Neuronal stem cell (in vitro differentiated cells): ENCODE measurements around the gene KCTD5.
"Not testable (repeated sequence)": the region's sequence is repeated elsewhere in the genome, so short reads cannot be mapped to it uniquely, and the experiment has no call there.

Experiments used
- DNase-seq: peaks from one replicate; pipeline ENCODE4 v3.0.0-alpha.2; 2013; ENCODE audit warnings: low spot score
- H2AFZ ChIP-seq: one replicate; pipeline ENCODE4 v1.6.1; 2013; ENCODE audit warnings: mild to moderate bottlenecking, low read length, inconsistent platforms
- H2AK5ac ChIP-seq: 2 replicates; pipeline ENCODE4 v1.6.1; 2013; ENCODE audit warnings: low read depth, mild to moderate bottlenecking, inconsistent platforms, low read length, moderate library complexity, mixed read lengths
- H2BK120ac ChIP-seq: 2 replicates; pipeline ENCODE4 v1.6.1; 2013; ENCODE audit warnings: low read depth, mild to moderate bottlenecking, inconsistent platforms, low read length, moderate library complexity, mixed read lengths
- H2BK12ac ChIP-seq: one replicate; pipeline ENCODE4 v1.6.1; 2013; ENCODE audit warnings: low read length, inconsistent platforms
- H2BK15ac ChIP-seq: 2 replicates; pipeline ENCODE4 v1.6.1; 2013; ENCODE audit warnings: mild to moderate bottlenecking, low read length, inconsistent platforms, mixed read lengths
- H2BK5ac ChIP-seq: one replicate; pipeline ENCODE4 v1.6.1; 2013; ENCODE audit warnings: inconsistent platforms, mild to moderate bottlenecking, low read length, moderate library complexity
- H3K14ac ChIP-seq: one replicate; pipeline ENCODE4 v1.6.1; 2013; ENCODE audit warnings: low read length, inconsistent platforms
- H3K18ac ChIP-seq: 2 replicates; pipeline ENCODE4 v1.6.1; 2013; ENCODE audit warnings: low read length, inconsistent platforms
- H3K23ac ChIP-seq: 2 replicates; pipeline ENCODE4 v1.6.1; 2013; ENCODE audit warnings: low read depth, mild to moderate bottlenecking, mixed read lengths, low read length, inconsistent platforms; ENCODE audit not compliant: poor library complexity
- H3K27ac ChIP-seq: replicated peaks from 3 replicates; pipeline ENCODE4 v1.5.1; 2013; ENCODE audit warnings: low read length, inconsistent platforms
- H3K27me3 ChIP-seq, 3 experiments: 2 replicates each; pipeline ENCODE4 v1.6.1; 2013; ENCODE audit warnings: low read length in 3 of 3, mild to moderate bottlenecking in 2 of 3, inconsistent platforms in 1 of 3, low read depth in 1 of 3, mixed read lengths in 1 of 3, moderate library complexity in 1 of 3; ENCODE audit not compliant: control insufficient read depth in 3 of 3, insufficient read depth in 3 of 3
- H3K36me3 ChIP-seq, 2 donors: replicated peaks in 1 of 2; 2 replicates each; pipeline ENCODE4 v1.6.1; 2013; ENCODE audit warnings: low read length in 2 of 2; ENCODE audit not compliant: control insufficient read depth in 2 of 2, insufficient read depth in 2 of 2
- H3K4ac ChIP-seq: 2 replicates; pipeline ENCODE4 v1.6.1; 2013; ENCODE audit warnings: inconsistent platforms, mild to moderate bottlenecking, low read length, moderate library complexity
- H3K4me1 ChIP-seq, 2 donors: 1 replicate in 1 of 2; 2 replicates in 1 of 2; pipeline ENCODE4 v1.6.1; 2013; ENCODE audit warnings: low read length in 2 of 2, low read depth in 1 of 2; ENCODE audit not compliant: control insufficient read depth in 2 of 2, insufficient read depth in 1 of 2
- H3K4me2 ChIP-seq: one replicate; pipeline ENCODE4 v1.6.1; 2013; ENCODE audit warnings: mild to moderate bottlenecking, low read length, inconsistent platforms; ENCODE audit not compliant: insufficient read depth, poor library complexity, severe bottlenecking
- H3K4me3 ChIP-seq, 2 donors: 2 replicates each; pipeline ENCODE4 v1.5.1; 2013; ENCODE audit warnings: low read length in 2 of 2, mild to moderate bottlenecking in 2 of 2, inconsistent platforms in 1 of 2, moderate library complexity in 1 of 2
- H3K79me1 ChIP-seq: one replicate; pipeline ENCODE4 v1.6.1; 2013; ENCODE audit warnings: low read depth, mild to moderate bottlenecking, inconsistent platforms, low read length, moderate library complexity
- H3K9ac ChIP-seq: one replicate; pipeline ENCODE4 v1.6.1; 2013; ENCODE audit warnings: mild to moderate bottlenecking, low read depth, low read length, inconsistent platforms; ENCODE audit not compliant: poor library complexity
- H3K9me3 ChIP-seq, 2 donors: replicated peaks in 1 of 2; 2 replicates each; pipeline versions ENCODE3 to v1.6.1; 2013; ENCODE audit warnings: low read length in 2 of 2, mild to moderate bottlenecking in 2 of 2, inconsistent platforms in 1 of 2, low read depth in 1 of 2, mixed read lengths in 1 of 2, moderate library complexity in 1 of 2; ENCODE audit not compliant: control insufficient read depth in 2 of 2, insufficient read depth in 1 of 2
- H4K8ac ChIP-seq: one replicate; pipeline ENCODE4 v1.6.1; 2013; ENCODE audit warnings: low read depth, mild to moderate bottlenecking, inconsistent platforms, low read length, moderate library complexity
- H4K91ac ChIP-seq: one replicate; pipeline ENCODE4 v1.6.1; 2013; ENCODE audit warnings: low read length, low read depth, mild to moderate bottlenecking, inconsistent platforms; ENCODE audit not compliant: poor library complexity
- WGBS, 2 donors: extraction: QIAGEN DNeasy Blood & Tissue Kit; methylation state at CpG; one replicate each; pipeline ENCODE4 v1.1.7; 2013; ENCODE audit warnings: missing lambda C conversion rate in 2 of 2, mixed read lengths in 1 of 2; ENCODE audit not compliant: insufficient read length in 2 of 2, insufficient replicate concordance in 1 of 2; ENCODE audit errors: extremely low coverage in 2 of 2; 5-methylcytosine and 5-hydroxymethylcytosine counted together

KCTD5 gene

GRCh38 chr16:2660755-2661373 is 21.5 kb upstream of the KCTD5 start:
- H3K27ac ChIP-seq, H2AK5ac ChIP-seq, H3K9ac ChIP-seq, H3K79me1 ChIP-seq, H3K4me1 ChIP-seq, DNase-seq, H2BK5ac ChIP-seq, H3K27me3 ChIP-seq, H3K36me3 ChIP-seq, H3K23ac ChIP-seq, H3K4me2 ChIP-seq, H4K8ac ChIP-seq, H2BK15ac ChIP-seq, H3K18ac ChIP-seq, H2BK12ac ChIP-seq, H2AFZ ChIP-seq, H4K91ac ChIP-seq, H3K9me3 ChIP-seq, H3K4me3 ChIP-seq, H2BK120ac ChIP-seq, H3K4ac ChIP-seq, H3K14ac ChIP-seq: not testable (repeated sequence)
- WGBS, 2 donors: no CpG with 5 or more reads among the region's 21 CpGs

DNA sequence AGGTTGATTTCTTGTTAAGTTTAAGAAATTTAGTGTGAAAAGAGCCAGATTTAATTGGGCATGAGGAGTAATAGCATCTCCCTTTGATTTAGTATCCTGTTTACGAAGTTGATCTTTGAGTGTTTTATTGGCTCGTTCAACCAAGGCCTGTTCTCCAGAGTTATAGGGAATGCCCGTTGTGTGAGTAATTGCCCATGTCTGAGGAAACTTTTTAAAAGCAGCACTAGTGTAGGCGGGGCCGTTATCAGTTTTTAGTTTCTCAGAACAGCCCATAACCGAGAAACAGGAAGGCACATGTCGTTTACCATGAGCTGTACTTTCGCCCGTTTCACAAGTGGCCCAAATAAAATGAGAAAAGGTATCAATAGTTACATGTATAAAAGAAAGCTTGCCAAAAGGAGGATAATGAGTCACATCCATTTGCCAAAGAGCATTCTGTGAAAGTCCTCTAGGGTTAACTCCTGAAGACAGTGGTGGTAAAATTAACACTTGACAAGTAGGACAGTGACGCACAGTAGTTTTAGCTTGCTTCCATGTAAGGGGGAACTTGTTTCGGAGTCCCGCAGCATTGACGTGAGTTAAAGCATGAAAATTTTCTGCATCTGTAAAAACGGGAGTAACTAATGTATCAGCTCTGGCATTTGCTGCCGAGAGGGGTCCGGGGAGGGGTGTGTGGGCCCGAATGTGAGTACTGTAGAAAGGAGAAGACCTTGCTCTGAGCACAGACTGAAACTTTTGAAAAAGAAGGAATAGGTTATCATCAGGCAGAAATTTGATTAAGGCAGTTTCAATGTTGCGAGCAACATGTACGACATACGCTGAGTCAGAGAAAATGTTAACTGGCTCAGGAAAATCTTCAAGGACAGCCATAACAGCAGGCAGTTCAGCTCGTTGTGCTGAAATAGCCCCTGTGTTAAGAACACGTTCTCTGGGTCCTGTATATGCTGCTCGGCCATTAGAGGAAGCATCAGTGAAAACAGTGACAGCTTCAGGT is 18.5 kb upstream of the KCTD5 start:
- Histone ChIP-seq H3K9ac (no peak overlapping the region), H3K79me1 (no peaks in the 10 kb centered on the region), H3K4me1 (no peaks in the 10 kb centered on the region), H3K27ac (no peak overlapping the region), H3K18ac (no peak overlapping the region), H3K14ac (no peak overlapping the region), H3K23ac (no peak overlapping the region), H2AFZ (no peak overlapping the region), H3K27me3 (no peaks in the 10 kb centered on the region), H3K4me2 (no peak overlapping the region), H3K36me3 (peaks cover 0 to 6% of the 10 kb centered on the region in 2 donors), H4K91ac (no peak overlapping the region), H3K4me3 (no peak overlapping the region), H2BK12ac (no peak overlapping the region), H2BK5ac (no peak overlapping the region), H2BK15ac (no peak overlapping the region), H4K8ac (no peak overlapping the region), H2AK5ac (no peak overlapping the region), H3K9me3 (no peaks in the 10 kb centered on the region), H2BK120ac (no peak overlapping the region), H3K4ac (no peak overlapping the region)
- no CpG with 5 or more reads among the region's 23 CpGs for WGBS, 2 donors
- no peak for DNase-seq

GRCh38 chr16:2664574-2664982 is 17.7 kb upstream of the KCTD5 start:
- H3K36me3 ChIP-seq: peaks cover 0 to 11% of the 10 kb centered on the region in 2 donors
- no peak for DNase-seq

DNA sequence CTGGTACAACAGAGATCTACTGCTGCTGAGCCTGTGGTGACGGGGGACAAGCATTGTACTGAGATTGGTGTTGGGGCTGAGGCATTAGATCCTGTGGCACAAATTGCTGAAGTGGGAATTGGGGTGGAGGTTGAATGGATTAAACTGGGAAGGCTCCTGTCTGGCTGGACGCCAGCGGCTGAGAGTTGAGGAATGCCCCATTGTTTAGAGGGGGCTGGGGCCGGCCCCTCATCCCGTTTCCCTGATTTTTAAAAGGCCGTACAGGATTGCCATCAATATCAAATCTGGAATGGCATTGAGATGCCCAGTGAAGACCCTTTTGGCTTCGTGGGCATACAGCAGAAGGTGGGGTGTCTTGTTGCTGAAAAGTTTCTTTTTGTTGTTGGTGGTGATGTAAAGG is 15.7 kb upstream of the KCTD5 start:
- not testable (repeated sequence) for H3K4ac ChIP-seq, H3K9me3 ChIP-seq, H2BK120ac ChIP-seq, H4K91ac ChIP-seq, H2BK5ac ChIP-seq, DNase-seq, H2AFZ ChIP-seq, H2BK15ac ChIP-seq, H3K9ac ChIP-seq, H4K8ac ChIP-seq, H3K23ac ChIP-seq, H3K27ac ChIP-seq, H3K18ac ChIP-seq, H3K4me1 ChIP-seq, H2AK5ac ChIP-seq, H3K4me2 ChIP-seq, H3K79me1 ChIP-seq, H3K27me3 ChIP-seq, H3K14ac ChIP-seq, H3K4me3 ChIP-seq, H2BK12ac ChIP-seq
- peaks cover 0 to 11% of the 10 kb centered on the region in 2 donors for H3K36me3 ChIP-seq
- no CpG with 5 or more reads among the region's 7 CpGs for WGBS, 2 donors

More at GRCh38 chr16:2664574-2664982, 17.7 kb upstream of the KCTD5 start:
- H2BK120ac ChIP-seq: no peak overlapping the region
- H3K9me3 ChIP-seq: no peaks in the 10 kb centered on the region
- no peak overlapping the region for H3K4me3 ChIP-seq
- H3K4ac ChIP-seq: no peak overlapping the region
- no peak overlapping the region for H4K8ac ChIP-seq
- no peak overlapping the region for H2AFZ ChIP-seq
- H2BK15ac ChIP-seq: no peak overlapping the region
- H3K27ac ChIP-seq: no peak overlapping the region
- no peak overlapping the region for H3K4me2 ChIP-seq
- WGBS, 2 donors: no CpG with 5 or more reads among the region's 9 CpGs
- no peak overlapping the region for H2BK5ac ChIP-seq
- H2AK5ac ChIP-seq: no peak overlapping the region
- H3K79me1 ChIP-seq: no peaks in the 10 kb centered on the region
- H3K27me3 ChIP-seq: no peaks in the 10 kb centered on the region
- H2BK12ac ChIP-seq: no peak overlapping the region
- no peak overlapping the region for H3K14ac ChIP-seq
- H3K18ac ChIP-seq: no peak overlapping the region
- H3K23ac ChIP-seq: no peak overlapping the region
- H3K4me1 ChIP-seq: no peaks in the 10 kb centered on the region
- no peak overlapping the region for H4K91ac ChIP-seq
- no peak overlapping the region for H3K9ac ChIP-seq
